HepG2 (cell line): ENCODE measurements around the gene CLEC3A. TPM values are rescaled to one million over a fixed set of nuclear protein-coding genes. Genes with fewer than 3 reads are reported as not detected.

Experiments
- ATAC-seq: fragments of 200-7000 bp; cut with Tn5 transposase; 3 replicates; pipeline ENCODE4 v1.9.1; 2020; ENCODE audit warnings: mild to moderate bottlenecking, moderate library complexity
- BruUV-seq: library from RNA; stranded (reverse); fragments of 400-500 nt; replicated peaks from 2 replicates; lab custom pipeline; 2021; lab: Mats Ljungman, UMichigan
- CTCF ChIA-PET: fragments of 300-600 bp; formaldehyde crosslinking; extraction: SDS; loops from one replicate; lab custom pipeline; 2021; ENCODE audit warnings: low total read pairs, inconsistent platforms, low intra/inter-chr PET ratio; lab: Yijun Ruan, JAX
- POLR2A ChIA-PET: fragments of 350-600 bp; sonication (Branson Sonifier 250); formaldehyde crosslinking; loops from one replicate; lab custom pipeline; 2020; ENCODE audit warnings: antibody characterized with exemption, inconsistent platforms; lab: Yijun Ruan, JAX
- DNase-seq: peaks from one replicate; pipeline ENCODE4 v3.0.0-alpha.2; 2015; ENCODE audit warnings: low spot score
- FAIRE-seq: peaks from 3 replicates; lab custom pipeline; 2011; peaks lifted over from hg19 to GRCh38; lab: Jason Lieb, UNC
- H2AFZ ChIP-seq: one replicate; pipeline ENCODE4 v1.6.1; 2011; ENCODE audit warnings: low read length, inconsistent platforms
- H3K27ac ChIP-seq: fragments of 300-600 bp; 3 replicates; pipeline ENCODE4 v1.8.0; 2011; ENCODE audit warnings: mixed run types, mild to moderate bottlenecking, mixed read lengths, low read length, inconsistent platforms; ENCODE audit not compliant: insufficient read depth; ENCODE audit errors: extremely low read length
- H3K27me3 ChIP-seq, 2 experiments: fragments of 200-600 bp in 1 of 2; 2 replicates in 1 of 2; 3 replicates in 1 of 2; pipeline versions ENCODE4 v1.6.0 to v1.8.0; 2011; ENCODE audit warnings: low read length in 2 of 2, mild to moderate bottlenecking in 2 of 2, moderate library complexity in 2 of 2, inconsistent platforms in 1 of 2; ENCODE audit not compliant: insufficient read depth in 2 of 2, control insufficient read depth in 1 of 2
- H3K36me3 ChIP-seq, 2 experiments: fragments of 200-600 bp in 1 of 2; replicated peaks in 1 of 2; 2 replicates in 1 of 2; 3 replicates in 1 of 2; pipeline versions ENCODE4 v1.5.1 to v1.8.0; 2011; ENCODE audit warnings: low read length in 2 of 2, inconsistent platforms in 1 of 2; ENCODE audit not compliant: insufficient read depth in 2 of 2, control insufficient read depth in 1 of 2
- H3K4me1 ChIP-seq: 2 replicates; pipeline ENCODE4 v1.5.1; 2012; ENCODE audit warnings: low read length, inconsistent platforms; ENCODE audit not compliant: insufficient read depth
- H3K4me2 ChIP-seq: 2 replicates; pipeline ENCODE4 v1.6.0; 2011; ENCODE audit warnings: low read depth, low read length, inconsistent platforms
- H3K4me3 ChIP-seq, 3 experiments: fragments of 200-600 bp in 1 of 3; sonication (generic), shearing (Covaris generic) in 1 of 3; replicated peaks in 1 of 3; 2 replicates each; pipeline ENCODE4 v1.5.1; 2011 to 2016; ENCODE audit warnings: low read length in 3 of 3, inconsistent platforms in 2 of 3, low read depth in 2 of 3, mild to moderate bottlenecking in 2 of 3, control low read depth in 1 of 3, mixed read lengths in 1 of 3; ENCODE audit not compliant: insufficient read depth in 1 of 3
- H3K79me2 ChIP-seq: one replicate; pipeline ENCODE4 v1.6.1; 2011; ENCODE audit warnings: low read length, inconsistent platforms; ENCODE audit not compliant: insufficient read depth
- H3K9ac ChIP-seq: 2 replicates; pipeline ENCODE4 v1.6.0; 2011; ENCODE audit warnings: mild to moderate bottlenecking, low read depth, low read length, inconsistent platforms; ENCODE audit not compliant: insufficient read depth
- H3K9me3 ChIP-seq: 2 replicates; pipeline ENCODE4 v1.5.1; 2012; ENCODE audit warnings: mild to moderate bottlenecking, low read length
- H4K20me1 ChIP-seq: 2 replicates; pipeline ENCODE4 v1.6.0; 2011; ENCODE audit warnings: inconsistent platforms, mild to moderate bottlenecking, low read length, moderate library complexity; ENCODE audit not compliant: insufficient read depth
- FOXO4 ChIP-seq: sonication (generic); formaldehyde crosslinking; conservative IDR thresholded peaks from 2 replicates; pipeline ENCODE4 v1.8.1; 2023; ENCODE audit warnings: missing genetic modification reagents
- GMEB2 ChIP-seq: IDR thresholded peaks from 2 replicates; pipeline ENCODE4 v1.6.1; 2016; ENCODE audit warnings: missing biosample characterization, missing genetic modification reagents, low read depth
- SNAPC2 ChIP-seq: sonication (generic); formaldehyde crosslinking; IDR thresholded peaks from 2 replicates; pipeline ENCODE4 v1.8.1; 2022; ENCODE audit warnings: mild to moderate bottlenecking, missing genetic modification reagents
- ZBTB26 ChIP-seq: IDR thresholded peaks from 2 replicates; pipeline ENCODE4 v1.6.1; 2016; ENCODE audit warnings: missing compliant biosample characterization, missing genetic modification reagents, borderline replicate concordance
- ZNF251 ChIP-seq: sonication (generic); formaldehyde crosslinking; IDR thresholded peaks from 2 replicates; pipeline ENCODE4 v1.9.0; 2021; ENCODE audit warnings: mild to moderate bottlenecking, missing genetic modification reagents
- ZNF318 ChIP-seq: sonication (generic); formaldehyde crosslinking; IDR thresholded peaks from 2 replicates; pipeline ENCODE4 v1.4.0; 2020; ENCODE audit warnings: mild to moderate bottlenecking, missing genetic modification reagents
- ZNF770 ChIP-seq: sonication (generic); formaldehyde crosslinking; IDR thresholded peaks from 2 replicates; pipeline ENCODE4 v1.5.0; 2020; ENCODE audit warnings: mild to moderate bottlenecking, missing genetic modification reagents
- WGBS: methylation state at CpG from one replicate; pipeline ENCODE4 v1.1.6; 2017; ENCODE audit warnings: low lambda C conversion rate; 5-methylcytosine and 5-hydroxymethylcytosine counted together
- in situ Hi-C: cut with HindIII; loops from 2 replicates; pipeline ENCODE4 v1.10.0; 2017; ENCODE audit warnings: low pct_unique_long_range_greater_than_20kb; ENCODE audit not compliant: extremely low pct_ligation_motif_present
- intact Hi-C: fragments of 100-400 bp; cut with micrococcal nuclease; formaldehyde crosslinking; loops from one replicate; pipeline ENCODE4 v1.10.0; 2022; ENCODE audit not compliant: unreplicated experiment
- polyA plus RNA-seq, 8 experiments: library from polyadenylated mRNA; depleted of rRNA in 3 of 8; stranded (reverse) in 7 of 8; unstranded in 1 of 8; fragments of >200 nt; fragmentation: Illumina TruSeq in 4 of 8; extraction: Trizol in 4 of 8; gene quantifications; 2 replicates each; pipeline versions ENCODE4 v1.2.1 to v1.2.3, GENCODE V29; 2011 to 2016; ENCODE audit warnings: low read depth in 4 of 8, missing spikeins in 1 of 8, mixed read lengths in 1 of 8; ENCODE audit not compliant: insufficient read depth in 1 of 8
- total RNA-seq, 5 experiments: library from RNA; depleted of rRNA; stranded (reverse); fragments of >200 nt; fragmentation: Illumina TruSeq; extraction: Trizol; gene quantifications; 2 replicates each; pipeline ENCODE4 v1.2.3, GENCODE V29; 2016; ENCODE audit warnings: low read depth in 1 of 5

The CLEC3A gene
- total and polyA plus RNA-seq, 2 of the 13 experiments (the other 11 are each of a cell fraction or from before 2014, with no cell fraction given) = not detected

GRCh38 chr16:78001451-78002025 lies 20.8 kb upstream of the CLEC3A start:
- no peaks in the 10 kb centered on the region for H3K27me3 ChIP-seq
- H3K9me3 ChIP-seq = peaks cover 5% of the 10 kb centered on the region
- peaks cover 24% of the 10 kb centered on the region for H3K4me1 ChIP-seq
- no peak overlapping the region for H3K4me2 ChIP-seq
- 43% methylated on average over 4 of the region's 4 CpGs for WGBS
- no peak overlapping the region for H3K4me3 ChIP-seq
- CTCF ChIA-PET = no interaction called here
- no peak overlapping the region for H2AFZ ChIP-seq
- H3K36me3 ChIP-seq = no peaks in the 10 kb centered on the region
- no peak for ATAC-seq
- no peak for FAIRE-seq
- POLR2A ChIA-PET = no interaction called here
- DNase-seq = no peak
- intact Hi-C loops = loop anchor here (10.0 kb wide), 1 partner anchor 767 kb away; no protein-coding TSS in a partner anchor
- in situ Hi-C loops = no loop called here
- no peak overlapping the region for H3K9ac ChIP-seq
- H3K27ac ChIP-seq = no peak overlapping the region
- H4K20me1 ChIP-seq = no peaks in the 10 kb centered on the region
- H3K79me2 ChIP-seq = no peaks in the 10 kb centered on the region
- no TSS peak for BruUV-seq
- TF ChIP-seq FOXO4 = no peak
- TF ChIP-seq ZBTB26 = no peak
- TF ChIP-seq ZNF251 = no peak
- TF ChIP-seq SNAPC2 (CRISPR knock-in tag) = no peak
- no peak for TF ChIP-seq ZNF318 (CRISPR knock-in tag)
- no peak for TF ChIP-seq ZNF770 (CRISPR knock-in tag)
- TF ChIP-seq GMEB2 (CRISPR knock-in tag) = no peak
